HG03520 (cell line): ENCODE data around the gene PFKFB4.
"Not testable (repeated sequence)": the region's sequence is repeated elsewhere in the genome, so short reads cannot be mapped to it uniquely, and the experiment has no call there.

Experiments used
- ATAC-seq: cut with Tn5 transposase; IDR thresholded peaks from one replicate; pipeline ENCODE4 v1.9.1; 2021; ENCODE audit warnings: mild to moderate bottlenecking, moderate library complexity; ENCODE audit not compliant: unreplicated experiment

Gene PFKFB4

DNA sequence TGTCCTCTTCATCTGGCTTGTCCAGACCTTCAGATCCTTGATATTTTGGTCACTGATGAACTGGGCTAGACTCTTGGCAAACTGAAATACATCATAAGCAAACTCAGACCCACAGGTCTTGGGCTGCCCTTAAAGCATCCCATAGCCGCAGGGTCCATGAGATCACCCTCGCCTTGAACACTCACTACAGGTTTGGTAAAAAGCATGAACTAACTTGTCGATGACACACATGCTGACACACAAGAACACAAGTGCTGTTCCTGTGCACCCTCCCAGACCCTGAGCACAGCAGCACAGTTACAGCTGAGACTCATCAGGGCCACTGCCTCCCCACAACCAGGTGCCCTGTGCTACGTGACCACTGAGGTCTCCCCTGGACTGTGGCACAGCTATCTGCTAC lies 21.0 kb downstream of the PFKFB4 start:
- ATAC-seq: no peak

GRCh38 chr3:48532977-48533337 lies 23.6 kb downstream of the PFKFB4 start:
- no peak for ATAC-seq

- ATAC-seq: no peak
These were observed 24.2 kb downstream of the PFKFB4 start for GRCh38 chr3:48532271-48532976.

GRCh38 chr3:48530701-48531100 lies 25.9 kb downstream of the PFKFB4 start:
- ATAC-seq: not testable (repeated sequence)

DNA sequence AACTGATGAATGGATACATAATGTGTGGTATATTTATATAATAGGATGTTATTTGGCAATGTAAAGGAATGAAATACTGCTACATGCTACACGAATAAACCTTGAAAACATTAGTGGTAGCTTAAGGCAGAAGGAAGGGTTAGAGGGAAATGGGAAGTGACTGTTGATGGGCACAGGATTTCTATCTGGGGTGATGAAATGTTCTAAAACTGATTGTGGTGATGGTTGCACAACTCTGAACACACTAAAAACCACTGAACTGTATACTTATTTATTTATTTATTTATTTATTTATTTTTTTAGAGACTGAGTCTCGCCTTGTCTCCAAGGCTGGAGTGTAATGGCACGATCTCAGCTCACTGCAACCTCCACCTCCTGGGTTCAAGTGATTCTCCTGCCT lies 27.8 kb downstream of the PFKFB4 start:
- ATAC-seq: no peak

DNA sequence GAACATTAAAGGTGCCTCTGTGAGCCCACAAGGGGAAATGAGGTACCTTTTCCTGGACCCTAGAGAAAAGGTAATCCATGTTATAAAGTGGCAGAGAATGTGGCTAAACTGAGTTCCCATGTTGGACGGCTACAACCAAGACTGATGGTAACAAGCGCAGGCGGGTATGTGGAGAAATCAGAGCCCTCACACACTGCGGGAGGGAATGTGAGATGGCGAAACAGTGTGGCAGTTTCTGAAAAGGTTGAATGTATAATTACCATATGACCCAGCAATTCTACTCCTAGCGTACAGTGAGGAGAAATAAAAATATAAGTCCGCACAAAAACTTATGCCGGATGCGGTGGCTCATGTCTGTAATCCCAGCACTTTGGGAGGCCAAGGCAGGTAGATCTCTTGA lies 28.6 kb downstream of the PFKFB4 start:
- ATAC-seq: no peak

DNA sequence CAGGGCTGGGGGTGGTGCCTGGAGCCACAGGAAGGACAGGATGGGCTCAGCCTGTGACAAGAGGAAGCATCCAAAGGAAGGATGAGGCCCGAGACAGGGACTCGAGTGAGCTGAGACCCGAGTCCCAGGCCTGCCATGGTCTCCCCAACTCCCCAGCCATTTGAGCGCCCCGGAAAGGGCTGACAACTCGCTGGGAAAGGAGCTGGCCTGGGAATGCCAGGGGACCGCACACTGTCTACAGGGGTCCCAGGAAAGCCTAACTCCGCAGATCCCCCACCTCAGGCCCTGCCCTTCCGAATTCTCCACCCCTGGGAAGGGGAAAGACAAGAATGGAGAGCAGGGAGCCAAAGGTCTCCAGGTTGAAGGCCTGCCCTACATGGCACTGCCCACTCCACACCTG lies 31.6 kb downstream of the PFKFB4 start:
- ATAC-seq: no peak

DNA sequence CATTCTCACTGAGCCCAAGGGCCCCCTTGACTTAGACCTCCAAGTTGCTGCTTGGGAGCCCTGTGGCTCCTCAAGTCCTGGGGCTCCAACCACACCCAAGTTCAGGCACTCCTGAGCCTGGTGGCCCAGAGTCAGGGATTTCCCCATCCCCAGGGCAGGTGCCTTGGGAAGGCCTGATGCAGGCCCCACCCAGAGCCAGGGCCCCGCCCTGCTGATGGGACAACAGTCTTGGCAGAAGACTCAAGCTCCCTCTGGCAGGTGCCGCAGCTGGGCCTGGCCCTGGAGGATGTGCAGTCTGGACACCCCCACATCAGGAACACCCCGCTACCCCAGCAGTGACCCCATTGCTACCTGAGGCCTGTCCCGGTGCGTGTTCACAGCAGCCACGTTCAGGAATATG lies 35.0 kb downstream of the PFKFB4 start:
- ATAC-seq: no peak

DNA sequence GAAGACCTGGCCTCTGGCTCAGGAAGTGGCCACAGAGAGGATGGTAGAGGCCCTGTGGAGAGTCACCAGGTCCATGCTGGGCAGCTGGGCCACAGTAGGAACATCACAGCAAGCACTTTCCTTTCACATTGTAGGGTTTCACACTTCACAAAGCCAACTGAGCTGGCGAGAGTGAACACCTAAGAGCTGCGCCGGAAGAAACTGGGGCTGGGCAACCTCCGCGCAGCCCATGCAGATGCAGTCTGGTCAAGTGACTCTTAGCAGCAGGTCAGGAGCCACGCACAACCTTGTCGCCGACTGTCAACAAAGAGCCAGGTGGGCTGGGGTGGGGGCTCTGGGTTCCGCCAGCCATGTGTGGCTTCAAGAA lies 37.3 kb downstream of the PFKFB4 start:
- no peak for ATAC-seq

DNA sequence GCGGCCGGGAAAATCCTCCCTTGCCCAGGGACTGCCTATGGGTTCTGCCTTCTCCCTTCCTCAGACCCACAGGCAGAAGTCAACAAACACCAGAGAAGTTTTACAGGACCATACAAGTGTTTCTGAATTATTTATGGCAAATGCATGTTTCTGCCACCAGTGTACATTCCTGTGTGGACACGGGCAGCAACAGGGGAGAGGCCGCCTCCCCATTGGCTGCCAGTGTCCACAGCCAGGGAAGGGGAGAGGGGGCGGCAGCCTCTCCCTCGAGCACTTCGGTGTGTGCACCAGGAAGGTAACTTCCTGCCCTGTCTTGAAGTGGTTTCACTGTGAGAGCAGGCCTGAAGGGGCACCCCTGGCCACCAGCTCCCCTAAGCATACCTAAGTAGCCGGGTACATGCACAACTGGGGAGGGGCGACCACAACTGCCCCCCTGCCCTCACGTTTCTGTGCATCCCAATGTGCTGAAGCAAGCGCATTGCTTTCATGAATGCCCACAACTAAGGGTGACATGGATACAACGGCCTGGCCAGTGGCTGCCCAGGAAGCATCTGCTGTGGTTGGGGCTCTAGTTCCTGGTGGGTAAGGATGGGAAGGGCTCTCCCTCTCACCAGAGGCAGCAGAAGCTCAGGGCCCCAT lies 37.8 kb downstream of the PFKFB4 start:
- ATAC-seq: no peak

- no peak for ATAC-seq
These were observed 38.5 kb downstream of the PFKFB4 start for GRCh38 chr3:48518069-48518468.

DNA sequence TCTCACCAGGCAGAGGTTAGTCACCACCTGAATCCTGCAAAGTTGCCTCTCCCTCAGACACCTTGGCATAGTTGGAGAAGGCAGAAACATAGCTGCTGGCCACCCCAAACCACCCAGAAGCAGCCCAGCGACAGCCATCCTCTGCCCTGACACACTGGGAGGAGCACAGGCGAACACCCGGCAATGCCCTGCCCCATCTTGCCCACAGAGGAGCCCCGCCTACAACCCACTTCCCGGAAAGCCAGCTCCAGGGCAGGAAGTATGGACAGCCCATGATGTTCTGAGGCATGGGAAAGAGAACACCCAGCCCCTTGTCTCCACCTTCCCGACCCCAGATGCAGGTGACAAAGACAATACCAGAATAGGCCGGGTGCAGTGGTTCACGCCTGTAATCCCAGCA lies 40.0 kb downstream of the PFKFB4 start:
- no peak for ATAC-seq

- ATAC-seq: no peak
These were observed 42.0 kb downstream of the PFKFB4 start for GRCh38 chr3:48514431-48515227.

DNA sequence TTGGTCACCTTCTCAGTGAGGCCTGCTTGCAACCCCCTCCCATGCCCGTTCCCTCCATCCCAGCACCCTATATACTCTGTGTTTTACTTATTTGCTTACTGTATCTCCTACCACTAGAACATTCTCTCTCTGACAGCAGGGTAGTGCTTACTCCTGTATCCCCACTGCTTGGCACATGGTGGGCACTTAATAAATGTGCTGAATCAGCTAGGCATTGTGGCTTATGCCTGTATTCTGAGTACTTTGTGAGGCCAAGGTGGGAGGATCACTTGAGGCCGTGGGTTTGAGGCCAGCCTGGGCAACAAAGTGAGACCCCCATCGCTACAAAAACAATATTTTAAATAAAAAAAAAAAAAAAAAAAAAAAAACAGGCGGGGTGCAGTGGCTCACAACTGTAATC lies 45.1 kb downstream of the PFKFB4 start:
- ATAC-seq: no peak

GRCh38 chr3:48507256-48508061 lies 49.1 kb downstream of the PFKFB4 start:
- ATAC-seq: no peak

- ATAC-seq: no peak
These were observed 50.6 kb downstream of the PFKFB4 start for GRCh38 chr3:48505968-48506504.

DNA sequence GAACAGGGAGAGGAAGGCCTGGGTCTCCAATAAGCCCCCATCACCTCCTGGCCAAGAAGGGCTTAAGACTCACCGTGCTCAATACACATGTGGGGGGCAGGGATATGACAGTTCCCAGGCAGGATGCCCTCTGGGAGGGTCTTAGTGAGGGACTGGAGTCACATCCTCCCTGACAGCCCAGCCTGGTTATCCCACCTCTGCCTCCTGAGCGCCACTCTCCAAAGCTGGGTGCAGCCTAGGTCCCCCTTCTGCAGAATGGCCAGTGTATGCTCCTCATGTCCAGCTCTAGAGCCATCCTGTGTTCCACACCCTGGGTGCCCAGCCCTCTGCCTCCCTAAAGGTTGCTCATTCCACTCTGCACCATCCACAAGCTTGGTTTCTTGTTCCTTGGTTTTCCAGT lies 51.5 kb downstream of the PFKFB4 start:
- ATAC-seq: no peak

DNA sequence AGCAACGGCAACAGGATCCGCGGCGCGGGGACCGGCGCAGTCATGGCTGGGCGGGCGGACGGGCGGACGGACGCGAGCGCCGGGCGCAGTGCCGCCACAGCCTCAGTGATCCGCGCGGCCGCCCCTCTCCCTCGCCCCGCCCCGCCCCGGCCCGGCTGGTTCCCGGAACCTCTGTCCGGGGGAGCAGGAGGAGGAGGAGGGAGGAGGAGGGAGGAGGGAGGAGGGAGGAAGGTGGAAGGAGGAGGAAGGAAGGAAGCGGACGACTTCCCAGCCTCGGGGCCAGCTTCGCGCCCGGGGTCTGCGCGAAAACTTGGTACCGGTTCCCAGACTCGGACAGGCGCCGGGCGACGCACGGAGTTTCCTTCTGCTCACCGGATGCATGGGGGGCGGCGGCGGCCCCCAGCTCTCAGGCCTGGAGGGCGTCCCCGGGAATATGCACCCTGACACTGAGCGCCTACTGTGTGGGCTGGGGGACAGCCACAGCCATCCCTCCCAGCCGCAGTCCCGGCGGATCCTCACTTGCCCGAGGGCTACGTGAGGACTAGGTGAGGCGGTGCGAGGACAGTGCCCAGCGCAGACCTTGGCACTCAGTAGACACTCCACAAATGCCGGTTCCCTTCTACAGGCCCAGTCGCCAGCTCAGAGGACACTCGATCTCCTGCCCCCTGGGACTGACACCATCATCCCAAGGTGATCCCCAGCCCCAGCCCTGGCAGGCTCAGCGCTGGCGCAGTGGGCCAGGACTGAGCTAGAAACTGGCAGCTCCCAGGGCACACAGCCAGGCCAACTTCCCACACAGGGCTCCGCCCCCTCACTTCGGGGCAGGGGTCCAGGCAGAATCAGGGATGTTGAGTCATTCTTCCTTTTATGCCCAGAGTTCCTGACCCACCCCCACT lies 52.3 kb downstream of the PFKFB4 start, which contains the start of gene SHISA5:
Gene SHISA5 (minus strand): TSS at position 124 of the 896 bp plus-strand sequence. CDS start 80 bp downstream, at position 44.
- no peak for ATAC-seq

GRCh38 chr3:48503401-48504050 lies 53.1 kb downstream of the PFKFB4 start:
- ATAC-seq: no peak
